ENCODE results near the gene UVSSA.

DNA sequence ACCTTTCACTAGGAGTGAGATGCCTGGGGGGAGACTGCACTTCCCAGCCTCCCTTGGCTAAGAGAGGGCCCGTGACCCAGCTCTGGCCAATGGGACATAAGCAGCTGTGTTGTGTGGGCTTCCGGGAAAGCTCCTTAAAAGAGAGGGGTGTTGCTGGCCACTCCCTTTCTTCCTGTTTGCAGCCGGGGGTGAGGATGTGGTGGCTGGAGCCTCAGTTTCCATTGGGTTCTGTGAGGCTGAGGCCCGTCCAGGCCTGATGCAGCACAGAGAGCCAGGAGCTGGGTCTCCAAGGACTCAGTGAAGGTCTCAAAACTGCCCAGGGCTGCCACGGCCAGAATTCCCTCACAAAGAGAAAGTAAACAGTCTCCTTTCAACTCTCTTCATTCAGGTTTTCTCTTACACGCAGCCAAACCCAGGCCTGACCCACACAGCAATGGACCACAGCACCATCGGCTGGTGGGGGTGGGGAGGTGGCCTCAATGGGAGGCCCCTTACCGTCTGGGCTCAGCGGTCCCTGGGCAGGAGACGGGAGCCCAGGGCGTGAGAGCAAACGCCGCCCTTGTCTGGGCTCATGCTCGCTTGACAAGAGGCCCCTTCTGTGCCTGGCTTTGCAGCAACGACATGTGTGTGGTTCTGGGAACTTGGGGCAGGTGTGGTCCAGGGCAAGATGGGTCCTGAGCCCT, 52.6 kb downstream of the UVSSA start:
- TF ChIP-seq, protein P1, sequence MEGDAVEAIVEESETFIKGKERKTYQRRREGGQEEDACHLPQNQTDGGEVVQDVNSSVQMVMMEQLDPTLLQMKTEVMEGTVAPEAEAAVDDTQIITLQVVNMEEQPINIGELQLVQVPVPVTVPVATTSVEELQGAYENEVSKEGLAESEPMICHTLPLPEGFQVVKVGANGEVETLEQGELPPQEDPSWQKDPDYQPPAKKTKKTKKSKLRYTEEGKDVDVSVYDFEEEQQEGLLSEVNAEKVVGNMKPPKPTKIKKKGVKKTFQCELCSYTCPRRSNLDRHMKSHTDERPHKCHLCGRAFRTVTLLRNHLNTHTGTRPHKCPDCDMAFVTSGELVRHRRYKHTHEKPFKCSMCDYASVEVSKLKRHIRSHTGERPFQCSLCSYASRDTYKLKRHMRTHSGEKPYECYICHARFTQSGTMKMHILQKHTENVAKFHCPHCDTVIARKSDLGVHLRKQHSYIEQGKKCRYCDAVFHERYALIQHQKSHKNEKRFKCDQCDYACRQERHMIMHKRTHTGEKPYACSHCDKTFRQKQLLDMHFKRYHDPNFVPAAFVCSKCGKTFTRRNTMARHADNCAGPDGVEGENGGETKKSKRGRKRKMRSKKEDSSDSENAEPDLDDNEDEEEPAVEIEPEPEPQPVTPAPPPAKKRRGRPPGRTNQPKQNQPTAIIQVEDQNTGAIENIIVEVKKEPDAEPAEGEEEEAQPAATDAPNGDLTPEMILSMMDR (conservative IDR thresholded peaks at IDR 0.05 in 1 of 2, IDR thresholded peaks at IDR 0.05 in 1 of 2; ENCODE audit: low read depth in 1 of 2, low read length in 2 of 2) = no peak
- TF ChIP-seq EZH2 (IDR thresholded peaks at IDR 0.05; ENCODE audit: low read length, missing control alignments) = no peak

Data from fibroblast of lung (primary cell).